ENCODE measurements around the gene RTF1. TPM values are rescaled to one million over a fixed set of nuclear protein-coding genes. Genes with fewer than 3 reads are reported as not detected.
"Not testable (repeated sequence)": the region's sequence is repeated elsewhere in the genome, so short reads cannot be mapped to it uniquely, and the experiment has no call there.

Gene RTF1
- 60.8 TPM for total RNA-seq (ENCODE audit: unreplicated experiment)
- long read RNA-seq, full-length matches to known transcripts = 1 of 29 reads
- long read RNA-seq, partial matches to known transcripts = 21 of 29 reads
- long read RNA-seq, other reads (novel, unspliced or antisense) = 7 of 29 reads

DNA sequence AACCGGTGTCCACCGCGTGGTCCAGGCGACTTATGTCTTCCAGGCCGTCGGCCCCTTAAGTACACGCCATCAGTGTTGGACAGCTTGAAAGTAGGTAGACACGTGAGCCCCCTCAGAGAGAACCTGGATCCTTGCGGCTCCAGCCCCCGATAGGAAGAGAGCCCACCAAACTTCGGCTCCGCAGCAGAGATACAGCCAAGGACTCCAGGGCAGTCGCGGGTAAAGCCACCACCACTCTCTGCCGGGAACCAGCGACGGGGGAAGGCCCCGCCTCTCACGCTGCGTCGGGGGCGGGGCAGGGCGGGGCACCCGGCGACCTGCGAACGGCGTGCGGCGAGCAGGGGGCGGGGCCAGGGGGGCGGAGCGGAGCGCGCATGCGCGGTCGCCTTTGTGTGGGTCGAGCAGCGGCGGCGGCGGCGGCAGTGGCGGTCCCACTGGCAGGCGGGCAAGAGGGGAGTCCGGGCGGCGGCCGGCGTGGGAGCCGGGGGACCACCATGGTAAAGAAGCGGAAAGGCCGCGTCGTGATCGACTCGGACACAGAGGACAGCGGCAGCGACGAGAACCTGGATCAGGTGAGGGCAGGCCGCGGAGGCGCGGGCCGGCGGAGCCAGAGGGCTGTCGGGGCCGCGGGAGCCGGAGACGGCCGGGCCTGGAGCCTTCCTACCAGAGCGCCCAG, at the start of gene RTF1:
RTF1 (plus strand) TSS at position 354 of the 676 bp plus-strand sequence; CDS start at position 375, 21 bp downstream.
- peaks cover 4% of the 10 kb centered on the region for H3K36me3 Mint-ChIP-seq (ENCODE audit: low read depth, unreplicated experiment)
- peak within 1 kb of the TSS; percentile 99 for H3K4me3 Mint-ChIP-seq (ENCODE audit: unreplicated experiment)
- peaks cover 3% of the 10 kb centered on the region for H3K27me3 Mint-ChIP-seq (ENCODE audit: unreplicated experiment)
- peak; percentile 98 for DNase-seq (ENCODE audit: low spot score)
- TF ChIP-seq, protein P1, sequence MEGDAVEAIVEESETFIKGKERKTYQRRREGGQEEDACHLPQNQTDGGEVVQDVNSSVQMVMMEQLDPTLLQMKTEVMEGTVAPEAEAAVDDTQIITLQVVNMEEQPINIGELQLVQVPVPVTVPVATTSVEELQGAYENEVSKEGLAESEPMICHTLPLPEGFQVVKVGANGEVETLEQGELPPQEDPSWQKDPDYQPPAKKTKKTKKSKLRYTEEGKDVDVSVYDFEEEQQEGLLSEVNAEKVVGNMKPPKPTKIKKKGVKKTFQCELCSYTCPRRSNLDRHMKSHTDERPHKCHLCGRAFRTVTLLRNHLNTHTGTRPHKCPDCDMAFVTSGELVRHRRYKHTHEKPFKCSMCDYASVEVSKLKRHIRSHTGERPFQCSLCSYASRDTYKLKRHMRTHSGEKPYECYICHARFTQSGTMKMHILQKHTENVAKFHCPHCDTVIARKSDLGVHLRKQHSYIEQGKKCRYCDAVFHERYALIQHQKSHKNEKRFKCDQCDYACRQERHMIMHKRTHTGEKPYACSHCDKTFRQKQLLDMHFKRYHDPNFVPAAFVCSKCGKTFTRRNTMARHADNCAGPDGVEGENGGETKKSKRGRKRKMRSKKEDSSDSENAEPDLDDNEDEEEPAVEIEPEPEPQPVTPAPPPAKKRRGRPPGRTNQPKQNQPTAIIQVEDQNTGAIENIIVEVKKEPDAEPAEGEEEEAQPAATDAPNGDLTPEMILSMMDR (IDR thresholded peaks at IDR 0.05; ENCODE audit: unreplicated experiment) = no peak
- no peaks in the 10 kb centered on the region for H3K9me3 Mint-ChIP-seq (ENCODE audit: unreplicated experiment)
- H3K27ac Mint-ChIP-seq (ENCODE audit: unreplicated experiment) = peak within 1 kb of the TSS; percentile 83
- peaks cover 29% of the 10 kb centered on the region for H3K4me1 Mint-ChIP-seq (ENCODE audit: unreplicated experiment)

DNA sequence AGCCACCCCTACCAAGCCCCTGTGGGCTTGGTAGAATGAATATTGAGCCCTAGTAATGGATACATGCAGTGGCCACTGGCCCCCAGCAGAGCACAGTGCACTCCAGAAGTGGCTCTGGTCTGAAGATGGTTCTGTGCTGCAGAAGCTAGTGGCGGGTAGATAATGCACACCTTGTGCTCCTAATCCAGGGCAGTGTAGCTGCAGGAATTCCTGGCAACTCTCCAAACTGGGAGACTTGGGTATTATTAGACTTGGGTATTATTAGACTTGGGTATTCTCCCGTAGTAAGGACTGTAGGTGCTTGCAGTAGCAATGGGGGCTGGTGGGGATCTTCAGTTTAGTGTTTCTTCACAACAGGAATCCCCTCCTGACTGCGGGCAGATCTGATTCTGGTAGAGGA, 49.5 kb upstream of the RTF1 start:
- Mint-ChIP-seq H3K4me1 (ENCODE audit: unreplicated experiment) (no peaks in the 10 kb centered on the region), H3K9me3 (ENCODE audit: unreplicated experiment) (no peaks in the 10 kb centered on the region), H3K27ac (ENCODE audit: unreplicated experiment) (no peak overlapping the region), H3K27me3 (ENCODE audit: unreplicated experiment) (no peaks in the 10 kb centered on the region), H3K4me3 (ENCODE audit: unreplicated experiment) (no peak overlapping the region), H3K36me3 (ENCODE audit: low read depth, unreplicated experiment) (peaks cover 7% of the 10 kb centered on the region)
- TF ChIP-seq, protein P1 (IDR thresholded peaks at IDR 0.05; ENCODE audit: unreplicated experiment) = no peak
- no peak for DNase-seq (ENCODE audit: low spot score)

DNA sequence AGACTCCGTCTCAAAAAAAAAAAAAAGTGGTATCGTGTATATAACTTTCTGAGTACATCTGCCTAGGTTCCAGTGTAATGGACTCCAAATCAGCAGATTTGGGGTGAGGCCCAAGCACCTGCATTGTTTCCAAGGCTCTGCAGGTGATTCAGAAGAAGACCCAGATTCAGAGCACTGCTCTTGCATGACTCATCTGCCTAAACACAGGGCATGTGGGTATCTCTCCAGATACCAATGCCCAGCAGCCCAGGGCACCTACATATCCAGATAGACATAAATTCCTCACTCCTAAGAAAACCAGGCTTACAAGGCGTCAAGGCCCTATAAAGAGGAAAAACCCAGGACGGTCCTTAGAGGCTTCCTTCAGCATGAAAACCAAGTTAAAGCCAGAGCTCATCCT, 38.9 kb upstream of the RTF1 start:
- TF ChIP-seq, protein P1 (IDR thresholded peaks at IDR 0.05; ENCODE audit: unreplicated experiment) = no peak
- no peaks in the 10 kb centered on the region for H3K4me1 Mint-ChIP-seq (ENCODE audit: unreplicated experiment)
- H3K9me3 Mint-ChIP-seq (ENCODE audit: unreplicated experiment) = no peaks in the 10 kb centered on the region
- H3K27me3 Mint-ChIP-seq (ENCODE audit: unreplicated experiment) = no peaks in the 10 kb centered on the region
- no peak overlapping the region for H3K27ac Mint-ChIP-seq (ENCODE audit: unreplicated experiment)
- H3K4me3 Mint-ChIP-seq (ENCODE audit: unreplicated experiment) = no peak overlapping the region
- no peak for DNase-seq (ENCODE audit: low spot score)
- H3K36me3 Mint-ChIP-seq (ENCODE audit: low read depth, unreplicated experiment) = peaks cover 25% of the 10 kb centered on the region

DNA sequence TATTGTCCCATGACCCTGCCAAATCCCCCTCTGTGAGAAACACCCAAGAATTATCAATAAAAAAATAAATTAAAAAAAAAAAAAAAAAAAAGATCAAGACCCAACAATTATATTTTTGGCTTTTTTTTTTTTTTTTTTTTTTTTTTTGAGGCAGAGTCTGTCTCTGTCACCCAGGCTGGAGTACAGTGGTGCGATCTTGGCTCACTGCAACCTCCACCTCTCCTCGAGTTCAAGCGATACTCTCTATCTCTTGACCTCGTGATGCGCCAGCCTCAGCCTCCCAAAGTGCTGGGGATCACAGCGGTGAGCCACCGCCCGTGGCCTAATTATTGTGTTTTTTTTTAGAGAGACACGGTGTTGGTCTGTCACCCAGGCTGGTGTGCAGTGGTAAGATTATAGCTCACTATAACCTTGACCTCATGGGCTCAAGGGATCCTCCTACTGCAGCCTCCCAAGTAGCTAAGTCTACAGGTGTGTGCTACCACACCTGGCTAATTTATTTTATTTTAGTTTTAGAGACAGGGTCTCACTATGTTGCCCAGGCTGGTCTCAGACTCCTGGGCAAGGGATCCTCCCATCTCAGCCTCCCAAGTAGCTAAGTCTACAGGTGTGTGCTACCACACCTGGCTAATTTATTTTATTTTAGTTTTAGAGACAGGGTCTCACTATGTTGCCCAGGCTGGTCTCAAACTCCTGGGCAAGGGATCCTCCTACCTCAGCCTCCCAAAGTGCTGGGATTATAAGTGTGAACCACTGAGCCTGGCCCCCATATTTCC, 32.7 kb upstream of the RTF1 start:
- H3K27ac Mint-ChIP-seq (ENCODE audit: unreplicated experiment); H3K27me3 Mint-ChIP-seq (ENCODE audit: unreplicated experiment): not testable (repeated sequence)
- peaks cover 18% of the 10 kb centered on the region for H3K36me3 Mint-ChIP-seq (ENCODE audit: low read depth, unreplicated experiment)

DNA sequence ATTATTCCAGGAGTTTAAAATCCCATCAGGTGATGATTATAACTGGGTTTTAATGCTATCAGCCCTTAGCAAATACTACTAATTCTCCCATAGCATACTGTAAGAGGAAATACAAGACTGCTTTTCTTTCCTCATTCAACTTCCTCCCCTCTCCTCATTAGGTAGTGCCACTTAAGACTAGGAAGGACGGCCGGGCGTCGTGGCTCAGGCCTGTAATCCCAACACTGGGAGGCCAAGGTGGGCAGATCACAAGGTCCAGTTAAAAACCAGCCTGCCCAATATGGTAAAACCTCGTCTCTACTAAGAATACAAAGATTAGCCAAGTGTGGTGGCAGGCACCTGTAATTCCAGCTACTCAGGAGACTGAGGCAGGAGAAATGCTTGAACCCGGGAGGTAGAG, 29.2 kb upstream of the RTF1 start:
- H3K27me3 Mint-ChIP-seq (ENCODE audit: unreplicated experiment) = peaks cover 1% of the 10 kb centered on the region
- H3K27ac Mint-ChIP-seq (ENCODE audit: unreplicated experiment) = peak overlapping the region; percentile 69
- TF ChIP-seq, protein P1 (IDR thresholded peaks at IDR 0.05; ENCODE audit: unreplicated experiment) = no peak
- H3K4me3 Mint-ChIP-seq (ENCODE audit: unreplicated experiment) = no peak overlapping the region
- no peaks in the 10 kb centered on the region for H3K9me3 Mint-ChIP-seq (ENCODE audit: unreplicated experiment)
- DNase-seq (ENCODE audit: low spot score) = no peak
- H3K4me1 Mint-ChIP-seq (ENCODE audit: unreplicated experiment) = peaks cover 11% of the 10 kb centered on the region
- H3K36me3 Mint-ChIP-seq (ENCODE audit: low read depth, unreplicated experiment) = no peaks in the 10 kb centered on the region

More for the DNA sequence above, 32.7 kb upstream of the RTF1 start:
- not testable (repeated sequence) for H3K4me1 Mint-ChIP-seq (ENCODE audit: unreplicated experiment); H3K4me3 Mint-ChIP-seq (ENCODE audit: unreplicated experiment); H3K9me3 Mint-ChIP-seq (ENCODE audit: unreplicated experiment); DNase-seq (ENCODE audit: low spot score)
